ENCODE measurements around the gene BOD1L1.

Gene BOD1L1

DNA sequence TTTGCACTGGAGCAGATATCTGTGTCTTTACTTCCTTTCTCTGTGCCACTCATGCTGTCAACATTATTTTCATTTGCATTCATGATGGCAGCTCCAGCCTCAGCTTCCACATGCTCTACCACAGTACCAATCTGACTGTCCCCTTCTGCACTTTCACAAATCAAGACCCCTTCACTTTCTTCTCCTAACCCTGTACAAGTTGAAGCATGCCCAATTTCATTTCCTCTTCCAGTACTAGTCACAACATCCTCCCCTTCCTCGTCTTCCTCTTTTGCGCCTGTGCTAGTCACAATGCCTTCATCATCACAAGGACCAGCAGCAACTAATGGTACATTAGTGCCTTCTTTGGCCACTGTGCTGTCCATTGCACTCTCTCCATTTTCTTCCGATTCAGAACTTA, 26.5 kb downstream of the BOD1L1 start:
- no peaks in the 10 kb centered on the region for H3K27me3 ChIP-seq (replicated peaks)
- TF ChIP-seq, protein P1, sequence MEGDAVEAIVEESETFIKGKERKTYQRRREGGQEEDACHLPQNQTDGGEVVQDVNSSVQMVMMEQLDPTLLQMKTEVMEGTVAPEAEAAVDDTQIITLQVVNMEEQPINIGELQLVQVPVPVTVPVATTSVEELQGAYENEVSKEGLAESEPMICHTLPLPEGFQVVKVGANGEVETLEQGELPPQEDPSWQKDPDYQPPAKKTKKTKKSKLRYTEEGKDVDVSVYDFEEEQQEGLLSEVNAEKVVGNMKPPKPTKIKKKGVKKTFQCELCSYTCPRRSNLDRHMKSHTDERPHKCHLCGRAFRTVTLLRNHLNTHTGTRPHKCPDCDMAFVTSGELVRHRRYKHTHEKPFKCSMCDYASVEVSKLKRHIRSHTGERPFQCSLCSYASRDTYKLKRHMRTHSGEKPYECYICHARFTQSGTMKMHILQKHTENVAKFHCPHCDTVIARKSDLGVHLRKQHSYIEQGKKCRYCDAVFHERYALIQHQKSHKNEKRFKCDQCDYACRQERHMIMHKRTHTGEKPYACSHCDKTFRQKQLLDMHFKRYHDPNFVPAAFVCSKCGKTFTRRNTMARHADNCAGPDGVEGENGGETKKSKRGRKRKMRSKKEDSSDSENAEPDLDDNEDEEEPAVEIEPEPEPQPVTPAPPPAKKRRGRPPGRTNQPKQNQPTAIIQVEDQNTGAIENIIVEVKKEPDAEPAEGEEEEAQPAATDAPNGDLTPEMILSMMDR (IDR thresholded peaks at IDR 0.05; ENCODE audit: low read depth, low read length, missing control alignments) = no peak
- no peak overlapping the region for H3K4me3 ChIP-seq (ENCODE audit: low read depth, low read length)
- H3K36me3 ChIP-seq (replicated peaks) = peaks cover 58% of the 10 kb centered on the region
- H3K27ac ChIP-seq = no peak overlapping the region
- DNase-seq = no peak
- in situ Hi-C loops (cut with HindIII; ENCODE audit: low pct_ligation_motif_present, low sequenced_read_pairs) = no loop called here

- DNase-seq = no peak
- Histone ChIP-seq H3K4me3 (ENCODE audit: low read depth, low read length) (no peak overlapping the region), H3K27me3 (replicated peaks) (no peaks in the 10 kb centered on the region), H3K36me3 (replicated peaks) (peaks cover 54% of the 10 kb centered on the region), H3K27ac (no peak overlapping the region)
- in situ Hi-C loops (cut with HindIII; ENCODE audit: low pct_ligation_motif_present, low sequenced_read_pairs) = no loop called here
- TF ChIP-seq, protein P1 (IDR thresholded peaks at IDR 0.05; ENCODE audit: low read depth, low read length, missing control alignments) = peak; percentile 62
Measured at GRCh38 chr4:13599159-13599558, 28.4 kb downstream of the BOD1L1 start.

DNA sequence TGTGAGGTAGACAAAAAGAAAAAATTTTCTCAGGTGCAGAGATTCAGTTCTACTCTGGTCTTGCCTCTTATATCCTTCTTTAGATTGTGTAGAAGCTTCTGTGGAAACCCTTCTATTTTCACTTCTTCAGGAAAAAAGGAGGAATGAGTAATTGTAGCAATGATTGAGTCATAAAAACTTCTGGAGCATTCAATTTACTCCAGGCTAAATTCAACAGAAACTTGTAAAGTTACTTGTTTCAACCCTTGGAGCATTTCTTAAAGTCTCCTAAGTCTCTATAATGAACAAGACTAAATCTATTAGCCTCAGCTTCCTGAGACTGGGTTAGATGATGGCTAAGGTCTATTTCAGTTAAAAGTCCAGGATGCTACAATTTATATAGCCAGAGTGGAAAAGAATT, 29.9 kb downstream of the BOD1L1 start:
- no peak for DNase-seq
- Histone ChIP-seq H3K4me3 (ENCODE audit: low read depth, low read length) (no peak overlapping the region), H3K27ac (no peak overlapping the region), H3K27me3 (replicated peaks) (no peaks in the 10 kb centered on the region), H3K36me3 (replicated peaks) (peaks cover 47% of the 10 kb centered on the region)
- in situ Hi-C loops (cut with HindIII; ENCODE audit: low pct_ligation_motif_present, low sequenced_read_pairs) = no loop called here
- TF ChIP-seq, protein P1 (IDR thresholded peaks at IDR 0.05; ENCODE audit: low read depth, low read length, missing control alignments) = no peak

DNA sequence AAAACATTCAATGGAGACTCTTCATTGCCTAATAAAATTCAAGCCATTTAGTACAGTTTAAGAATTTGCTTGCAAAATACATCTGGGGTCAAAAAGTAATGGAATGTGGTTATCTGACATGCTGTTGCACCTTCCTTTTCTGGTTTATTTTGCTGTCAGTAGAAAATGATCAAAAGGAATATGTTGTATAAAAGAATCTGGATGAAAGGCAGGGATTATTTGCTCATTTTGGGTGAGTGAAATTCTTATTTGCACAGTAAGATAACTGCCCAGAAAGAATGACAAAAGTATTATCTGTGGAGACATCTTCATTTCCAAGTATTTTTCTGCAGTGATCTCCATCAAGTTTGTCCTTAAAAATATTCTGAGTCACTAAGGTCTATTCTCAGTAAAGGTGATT, 30.4 kb downstream of the BOD1L1 start:
- TF ChIP-seq, protein P1 (IDR thresholded peaks at IDR 0.05; ENCODE audit: low read depth, low read length, missing control alignments) = no peak
- no peak for DNase-seq
- in situ Hi-C loops (cut with HindIII; ENCODE audit: low pct_ligation_motif_present, low sequenced_read_pairs) = no loop called here
- no peaks in the 10 kb centered on the region for H3K27me3 ChIP-seq (replicated peaks)
- no peak overlapping the region for H3K4me3 ChIP-seq (ENCODE audit: low read depth, low read length)
- peaks cover 44% of the 10 kb centered on the region for H3K36me3 ChIP-seq (replicated peaks)
- H3K27ac ChIP-seq = no peak overlapping the region

DNA sequence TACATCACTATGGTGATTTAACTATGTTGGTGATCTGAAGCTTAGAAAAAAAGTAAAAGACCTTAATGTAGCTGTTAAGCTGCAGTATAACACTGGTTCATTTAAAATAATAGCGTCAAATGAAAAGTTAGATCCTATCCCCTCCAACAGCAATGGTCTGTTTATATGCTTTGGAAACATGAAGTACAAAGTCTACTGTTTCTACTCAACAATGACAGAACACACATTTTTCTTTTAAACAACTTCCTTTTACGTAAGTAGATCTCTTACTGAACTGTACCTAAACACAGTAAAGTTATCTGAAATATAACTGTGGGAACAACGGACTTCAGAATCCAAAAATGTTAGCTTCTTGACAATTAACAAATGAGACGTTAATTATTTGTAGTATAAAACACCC, 35.3 kb downstream of the BOD1L1 start:
- H3K36me3 ChIP-seq (replicated peaks) = peaks cover 44% of the 10 kb centered on the region

GRCh38 chr4:13590766-13591165, 36.8 kb downstream of the BOD1L1 start:
- Histone ChIP-seq H3K27ac (no peak overlapping the region), H3K36me3 (replicated peaks) (peaks cover 48% of the 10 kb centered on the region), H3K4me3 (ENCODE audit: low read depth, low read length) (no peak overlapping the region), H3K27me3 (replicated peaks) (no peaks in the 10 kb centered on the region)
- in situ Hi-C loops (cut with HindIII; ENCODE audit: low pct_ligation_motif_present, low sequenced_read_pairs) = no loop called here
- no peak for DNase-seq
- TF ChIP-seq, protein P1 (IDR thresholded peaks at IDR 0.05; ENCODE audit: low read depth, low read length, missing control alignments) = no peak

More for the DNA sequence above, 35.3 kb downstream of the BOD1L1 start:
- Histone ChIP-seq H3K27me3 (replicated peaks) (no peaks in the 10 kb centered on the region), H3K4me3 (ENCODE audit: low read depth, low read length) (no peak overlapping the region), H3K27ac (no peak overlapping the region)
- TF ChIP-seq, protein P1 (IDR thresholded peaks at IDR 0.05; ENCODE audit: low read depth, low read length, missing control alignments) = no peak
- DNase-seq = no peak
- in situ Hi-C loops (cut with HindIII; ENCODE audit: low pct_ligation_motif_present, low sequenced_read_pairs) = no loop called here
